Measurements from ENCODE around the gene AGBL5.

Gene AGBL5

DNA sequence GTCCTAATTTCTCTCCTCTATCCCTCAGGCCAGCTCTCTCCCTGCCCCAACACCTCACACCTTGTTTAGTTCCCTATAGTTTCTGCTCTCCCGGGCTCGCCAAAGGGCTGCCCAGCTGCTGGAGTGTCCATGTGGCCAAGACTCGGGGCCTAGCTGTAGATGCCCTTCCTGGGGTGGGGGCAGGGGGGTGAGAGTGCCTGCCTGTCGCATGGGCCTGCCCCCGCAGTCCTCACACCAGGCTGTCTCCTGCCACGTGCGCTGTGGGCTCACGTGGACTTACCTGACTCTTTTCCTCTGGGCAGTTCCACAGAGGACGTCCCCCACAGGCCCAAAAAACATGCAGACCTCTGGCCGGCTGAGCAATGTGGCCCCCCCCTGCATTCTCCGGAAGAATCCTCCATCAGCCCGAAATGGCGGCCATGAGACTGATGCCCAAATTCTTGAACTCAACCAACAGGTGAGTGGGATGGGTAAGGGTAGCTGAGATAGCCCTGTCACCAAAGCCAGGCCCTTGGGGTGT is 26.1 kb upstream of the AGBL5 start:
- DNase-seq = no peak

DNA sequence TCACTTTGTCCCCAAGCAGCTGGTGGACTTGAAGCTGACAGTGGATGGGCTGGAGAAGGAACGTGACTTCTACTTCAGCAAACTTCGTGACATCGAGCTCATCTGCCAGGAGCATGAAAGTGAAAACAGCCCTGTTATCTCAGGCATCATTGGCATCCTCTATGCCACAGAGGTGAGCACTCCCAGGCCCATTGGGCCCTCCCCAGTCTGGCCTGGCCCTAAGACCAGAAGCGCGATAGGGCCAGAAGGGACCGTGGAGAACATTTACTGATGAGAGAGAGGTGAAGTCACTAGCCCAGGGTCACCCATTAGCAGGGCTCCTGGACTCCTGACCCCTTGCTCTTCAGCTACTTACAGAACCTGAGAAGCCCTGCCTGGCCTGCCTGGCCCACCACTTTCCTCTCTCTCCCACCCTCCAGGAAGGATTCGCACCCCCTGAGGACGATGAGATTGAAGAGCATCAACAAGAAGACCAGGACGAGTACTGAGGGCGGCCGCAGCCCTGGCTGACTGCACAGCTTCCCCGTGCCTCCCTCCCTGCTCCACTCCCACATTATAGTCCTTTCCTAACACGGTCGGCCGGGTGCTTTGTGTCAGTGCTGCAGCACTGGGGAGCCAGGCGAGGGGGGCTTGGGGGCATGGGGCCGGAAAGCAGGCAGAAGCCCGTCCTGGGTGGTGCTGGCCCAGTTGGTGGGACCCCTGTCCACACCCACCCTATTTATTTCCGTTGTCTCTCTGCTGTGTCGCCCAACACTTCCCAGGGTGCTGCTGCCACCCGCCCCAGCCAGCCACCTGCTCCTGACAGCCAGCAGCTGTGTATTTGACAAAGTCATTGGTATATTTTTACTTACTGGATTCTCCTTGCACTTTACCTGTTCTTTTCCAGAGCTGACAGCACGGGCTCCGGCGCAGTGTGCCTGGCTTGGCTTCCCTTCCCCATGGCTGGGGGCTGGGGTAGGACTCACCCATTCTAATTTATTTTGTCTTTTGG is 25.3 kb upstream of the AGBL5 start:
- no peak for DNase-seq

DNA sequence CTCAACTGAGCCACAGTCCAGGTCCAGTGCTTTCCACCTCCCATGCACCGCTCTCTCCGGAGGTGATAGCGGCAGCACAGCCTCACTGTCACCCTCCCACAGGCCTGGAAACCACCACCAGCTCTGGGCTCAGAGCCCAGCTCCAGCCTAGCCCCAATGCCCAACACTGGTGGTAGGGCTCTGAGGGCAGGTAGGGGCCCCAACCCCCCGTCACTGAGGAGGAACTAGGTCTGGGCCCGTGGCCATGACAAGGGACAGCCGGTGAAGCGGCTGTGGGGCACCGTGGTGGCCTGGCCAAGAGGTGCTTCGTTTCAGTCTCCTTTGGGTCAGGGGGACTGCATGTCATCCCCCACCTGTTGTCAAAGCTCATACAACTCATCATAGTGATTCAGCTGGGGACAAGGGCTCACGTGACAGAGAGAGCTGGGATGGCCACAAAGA is 24.2 kb upstream of the AGBL5 start:
- DNase-seq = no peak

DNA sequence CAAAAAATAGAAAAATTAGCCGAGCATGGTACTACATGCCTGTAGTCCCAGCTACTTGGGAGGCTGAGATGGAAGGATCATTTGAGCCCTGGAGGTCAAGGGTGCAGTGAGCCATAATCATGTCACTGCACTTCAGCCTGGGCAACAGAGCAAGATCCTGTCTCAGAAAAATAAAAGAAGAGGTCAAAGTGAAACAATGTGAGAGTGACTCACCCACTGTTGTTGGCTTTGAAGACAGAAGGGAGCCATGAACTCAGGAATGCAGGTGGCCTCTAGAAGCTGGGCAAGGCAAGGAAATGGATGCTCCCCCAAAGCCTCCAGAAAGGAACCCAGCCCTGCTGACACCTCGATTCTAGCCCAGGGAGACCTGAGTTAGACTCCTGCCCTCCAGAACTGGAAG is 22.4 kb upstream of the AGBL5 start:
- DNase-seq = no peak

DNA sequence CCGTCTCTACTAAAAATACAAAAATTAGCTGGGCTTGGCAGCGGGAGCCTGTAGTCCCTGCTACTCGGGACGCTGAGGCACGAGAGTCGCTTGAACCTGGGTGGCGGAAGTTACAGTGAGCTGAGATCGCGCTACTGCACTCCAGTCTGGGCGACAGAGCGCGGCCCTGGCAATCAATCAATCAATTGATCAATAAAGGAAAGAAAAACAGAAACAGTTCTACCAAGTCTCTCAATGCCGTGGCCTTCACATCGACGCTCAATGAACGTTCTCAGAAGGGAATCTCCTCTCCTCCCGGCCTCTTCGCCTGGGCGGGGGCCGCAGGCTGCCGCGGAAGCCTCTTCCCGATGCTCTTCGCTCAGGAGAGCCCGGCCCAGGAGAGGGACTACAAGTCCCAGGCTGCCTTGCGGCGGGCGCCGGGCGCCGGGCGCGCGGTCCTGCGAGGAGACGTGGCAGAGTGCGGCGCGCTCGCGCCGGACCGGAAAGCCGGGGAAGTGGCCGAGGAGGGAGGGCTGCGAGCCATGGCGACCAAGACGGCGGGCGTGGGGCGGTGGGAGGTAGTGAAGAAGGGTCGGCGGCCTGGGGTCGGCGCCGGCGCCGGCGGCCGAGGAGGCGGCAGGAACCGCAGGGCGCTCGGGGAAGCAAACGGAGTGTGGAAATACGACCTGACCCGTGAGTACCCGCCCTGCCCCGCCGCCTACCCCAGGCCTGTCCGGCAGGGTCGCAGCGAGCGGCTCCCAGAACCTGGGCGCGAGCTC is 18.8 kb upstream of the AGBL5 start, which contains the start of gene TMEM214:
TMEM214 (plus strand) TSS at position 471 of the 758 bp plus-strand sequence; CDS start at position 522, 51 bp downstream.
- peak; percentile 87 for DNase-seq

DNA sequence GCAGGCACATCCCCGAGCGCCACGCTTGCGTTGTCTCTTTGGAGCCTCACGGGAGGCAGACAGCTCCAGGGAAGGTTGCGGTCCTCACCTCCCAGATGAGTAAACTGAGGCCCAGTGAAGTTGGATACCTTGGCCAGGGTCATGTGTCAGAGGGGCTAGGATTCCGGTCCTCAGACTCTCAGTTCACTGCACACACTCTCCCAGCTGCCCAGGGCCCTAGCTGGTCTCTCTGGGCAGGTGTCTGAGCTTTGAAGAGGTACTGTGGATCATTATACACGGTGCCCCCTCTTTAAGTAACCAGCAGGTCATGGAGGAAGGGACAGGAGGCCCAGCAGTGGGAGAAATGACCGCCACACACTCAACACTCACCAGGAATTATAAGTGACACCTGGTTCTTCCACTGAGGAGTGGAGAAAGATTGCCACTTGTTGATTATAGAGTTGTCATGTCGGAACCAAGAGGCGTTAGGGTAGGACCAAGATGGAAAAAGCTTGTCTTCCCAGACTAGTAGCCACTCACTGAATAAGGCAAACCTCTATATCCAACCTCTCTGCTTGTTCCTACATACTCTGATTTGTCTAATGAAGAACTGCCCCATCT is 18.1 kb upstream of the AGBL5 start:
- DNase-seq = no peak

DNA sequence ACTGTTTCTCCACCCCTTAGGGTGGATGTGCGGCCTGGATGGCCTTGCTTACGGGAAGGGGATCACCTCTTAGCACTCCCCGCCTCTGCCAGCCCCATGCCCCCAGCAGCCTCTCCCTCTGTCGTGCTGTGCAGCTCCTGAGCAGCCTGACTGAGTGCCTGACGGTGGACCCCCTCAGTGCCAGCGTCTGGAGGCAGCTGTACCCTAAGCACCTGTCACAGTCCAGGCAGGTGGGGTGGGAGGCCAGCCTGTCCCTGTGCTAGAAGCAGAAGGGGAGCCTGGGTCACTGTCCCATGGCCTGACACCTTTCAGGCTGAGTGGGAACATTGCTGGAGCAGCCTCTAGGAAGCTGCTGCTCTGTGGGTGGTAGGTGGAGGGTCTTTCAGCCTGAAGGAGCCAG is 13.5 kb upstream of the AGBL5 start:
- DNase-seq = no peak

DNA sequence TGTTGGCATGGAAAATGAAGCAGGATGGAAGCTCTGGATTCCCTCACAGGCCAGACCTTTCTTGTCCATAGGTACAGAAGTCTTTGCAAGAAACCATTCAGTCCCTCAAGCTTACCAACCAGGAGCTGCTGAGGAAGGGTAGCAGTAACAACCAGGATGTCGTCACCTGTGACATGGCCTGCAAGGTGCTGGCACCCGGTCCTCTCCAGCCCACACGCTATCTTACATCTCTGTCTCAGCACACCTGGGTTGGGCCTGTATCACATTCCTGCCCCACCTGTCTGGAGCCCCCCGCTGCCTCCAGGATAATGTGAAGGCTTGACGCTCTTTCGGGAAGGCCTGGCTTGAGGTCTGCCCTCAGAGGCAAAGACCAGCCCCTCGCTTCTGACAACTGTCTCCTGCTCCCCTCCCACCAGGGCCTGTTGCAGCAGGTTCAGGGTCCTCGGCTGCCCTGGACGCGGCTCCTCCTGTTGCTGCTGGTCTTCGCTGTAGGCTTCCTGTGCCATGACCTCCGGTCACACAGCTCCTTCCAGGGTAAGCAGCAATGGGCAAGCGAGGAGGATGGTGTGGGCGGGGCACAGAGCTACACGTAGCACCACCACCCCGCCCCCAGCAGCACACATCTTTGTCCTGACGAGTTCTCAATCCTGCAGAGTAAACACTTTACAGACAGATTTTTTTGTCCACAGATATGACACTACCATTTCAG is 12.7 kb upstream of the AGBL5 start:
- no peak for DNase-seq

DNA sequence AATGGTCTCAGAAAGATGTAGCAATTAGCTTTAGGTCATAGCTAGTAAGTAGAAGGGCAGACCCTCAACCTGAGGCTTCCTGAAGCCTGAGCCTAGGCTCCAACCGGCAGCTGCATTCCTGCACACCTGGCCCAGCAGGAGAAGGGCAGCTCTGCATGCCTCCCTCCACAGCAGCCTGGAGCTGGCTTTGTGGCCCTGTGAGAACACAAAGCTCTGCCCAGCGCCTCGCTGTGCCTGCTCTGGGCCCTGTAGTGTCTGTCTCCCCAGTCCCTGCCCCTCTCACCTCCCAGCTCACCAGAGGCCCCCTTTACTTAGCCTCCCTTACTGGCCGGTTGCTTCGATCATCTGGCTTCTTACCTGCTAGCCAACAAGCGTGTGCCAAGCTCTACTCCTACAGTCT is 12.0 kb upstream of the AGBL5 start:
- DNase-seq = no peak

DNA sequence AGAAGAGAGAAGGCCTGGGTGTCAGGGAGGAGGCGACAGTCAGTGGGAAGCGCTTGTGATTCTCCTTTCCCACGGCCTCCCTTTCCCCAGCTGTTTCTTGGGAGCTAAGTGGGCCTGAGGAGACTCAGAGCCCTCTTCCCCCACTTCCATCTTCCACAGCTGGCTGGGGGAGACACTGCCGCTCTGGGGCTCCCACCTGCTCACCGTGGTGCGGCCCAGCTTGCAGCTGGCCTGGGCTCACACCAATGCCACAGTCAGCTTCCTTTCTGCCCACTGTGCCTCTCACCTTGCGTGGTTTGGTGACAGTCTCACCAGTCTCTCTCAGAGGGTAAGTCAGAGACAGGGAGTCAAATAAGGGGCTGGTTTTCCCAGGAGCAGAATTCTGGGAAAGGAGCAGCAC is 11.6 kb upstream of the AGBL5 start:
- no peak for DNase-seq

DNA sequence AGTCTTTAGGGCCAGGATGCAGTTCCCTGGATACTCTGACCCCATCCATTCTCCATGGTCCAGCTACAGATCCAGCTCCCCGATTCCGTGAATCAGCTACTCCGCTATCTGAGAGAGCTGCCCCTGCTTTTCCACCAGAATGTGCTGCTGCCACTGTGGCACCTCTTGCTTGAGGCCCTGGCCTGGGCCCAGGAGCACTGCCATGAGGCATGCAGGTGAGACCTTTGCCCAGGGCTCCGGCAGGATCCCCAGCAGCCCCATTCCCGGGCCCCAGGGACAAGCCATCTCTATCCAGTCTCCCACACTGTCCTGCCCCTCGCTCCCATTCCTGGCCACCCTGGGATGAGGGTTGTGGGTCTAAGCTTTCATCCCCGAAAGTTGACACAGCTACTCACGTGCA is 11.2 kb upstream of the AGBL5 start:
- DNase-seq = no peak

DNA sequence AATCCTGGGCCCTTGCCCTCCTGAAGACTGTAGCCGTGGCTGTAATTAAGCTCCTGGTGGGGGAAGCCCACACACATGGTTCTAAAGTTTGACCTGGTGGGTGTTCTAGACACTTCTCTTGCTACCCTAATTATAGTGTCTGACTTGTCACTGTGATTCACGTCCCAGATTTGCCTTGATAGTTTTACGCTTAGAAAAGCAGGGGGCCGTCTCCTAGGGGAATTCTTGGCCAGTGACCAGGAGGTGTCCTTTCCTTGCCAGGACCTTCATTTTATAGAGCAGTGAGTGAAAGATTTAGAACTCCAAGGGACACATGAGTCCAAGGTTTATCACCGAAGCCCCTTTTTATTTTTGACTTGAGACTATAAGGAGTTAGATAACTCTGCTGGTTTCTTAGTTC is 9.7 kb upstream of the AGBL5 start:
- no peak for DNase-seq

DNA sequence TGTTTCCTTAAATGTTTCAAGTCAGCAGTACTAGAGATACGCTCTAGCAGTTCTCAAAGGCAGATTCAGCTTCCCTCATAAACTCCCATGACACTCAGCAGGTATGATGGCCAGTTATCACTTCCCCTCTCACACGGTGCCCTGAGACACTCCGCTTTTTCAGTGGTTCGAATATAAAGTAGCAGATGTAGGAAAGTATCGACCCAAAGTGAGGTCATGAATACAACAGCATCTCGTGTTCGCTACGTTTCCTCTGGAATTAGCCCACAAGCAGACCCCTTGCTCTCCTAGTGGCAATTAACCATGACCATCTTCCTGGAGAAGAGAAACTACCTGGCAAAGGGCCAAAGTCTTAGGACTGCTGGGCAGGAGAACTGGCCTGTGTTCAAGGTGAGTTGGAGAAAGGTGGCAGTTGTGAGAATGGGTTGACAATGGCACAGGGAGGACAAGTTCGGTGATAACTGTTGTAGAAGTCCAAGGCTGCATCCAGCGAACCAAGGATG is 9.3 kb upstream of the AGBL5 start:
- DNase-seq = no peak

DNA sequence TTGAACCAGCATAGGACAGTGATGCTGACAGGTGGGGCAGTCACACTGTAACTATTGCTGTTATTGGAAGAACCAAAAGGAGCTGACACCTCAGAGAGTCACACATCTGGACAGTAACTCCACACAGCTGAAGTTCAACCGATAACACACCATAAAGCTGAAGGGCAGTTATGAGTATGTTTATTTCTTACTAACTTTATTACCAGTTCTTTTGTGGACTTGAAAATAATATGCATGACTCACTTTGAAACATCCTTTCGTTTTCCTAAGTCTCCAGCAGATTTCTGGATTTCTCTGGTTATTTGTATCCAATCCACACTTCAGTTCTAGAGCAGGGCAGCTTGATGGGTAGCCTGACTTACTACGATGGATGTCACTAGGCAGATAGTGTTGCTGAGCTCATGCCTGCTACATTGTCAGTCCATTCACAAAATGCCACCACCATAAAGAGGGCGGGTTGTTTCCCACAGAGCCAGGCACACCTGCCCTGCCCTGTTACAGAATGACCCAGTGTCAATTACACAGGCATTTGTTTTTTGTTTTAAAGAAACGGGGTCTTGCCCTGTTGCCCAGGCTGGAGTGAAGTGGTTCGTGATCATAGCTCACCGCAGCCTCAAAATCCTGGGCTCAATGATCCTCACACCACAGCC is 8.4 kb upstream of the AGBL5 start:
- no peak for DNase-seq

DNA sequence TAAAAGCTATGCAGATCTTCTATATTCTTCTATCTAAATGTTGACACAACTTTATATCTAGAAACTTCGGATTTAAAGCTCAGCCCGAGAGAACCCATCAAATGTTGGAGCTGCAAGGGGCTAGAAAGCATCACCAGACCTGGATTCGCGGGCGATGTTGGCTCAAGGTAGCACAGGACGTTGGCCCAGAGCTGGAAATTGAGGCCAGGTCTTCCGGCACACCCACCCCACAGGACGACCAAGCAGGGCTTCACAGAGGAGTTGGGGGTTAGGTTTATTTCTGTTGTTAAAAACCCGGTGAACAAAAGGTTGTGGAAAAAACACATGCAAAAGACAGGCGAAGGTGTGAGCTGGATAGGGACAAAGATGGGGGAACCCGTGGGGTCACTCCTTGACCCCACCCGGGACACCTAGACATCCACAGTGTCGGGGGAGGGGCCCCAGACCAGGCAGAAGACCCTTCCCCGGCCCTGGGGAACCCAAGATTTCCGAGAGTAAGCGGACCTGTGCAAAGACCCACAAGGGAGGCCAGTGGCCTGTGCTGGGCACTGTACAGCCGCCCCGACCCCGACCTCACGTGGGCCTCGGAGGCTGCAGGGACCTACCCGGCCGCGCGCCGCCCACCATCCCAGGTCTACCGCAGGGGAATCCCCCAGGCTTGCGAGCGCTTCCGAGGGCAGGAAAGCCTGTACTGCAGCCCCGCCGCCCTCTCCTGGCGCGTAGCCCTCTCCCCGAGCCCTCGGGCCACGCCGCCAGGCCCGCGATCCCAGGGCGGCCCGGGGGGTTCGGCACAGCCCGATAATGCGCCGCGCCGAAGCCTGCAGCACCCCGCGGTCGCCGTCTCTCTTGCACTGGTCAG is 1.8 kb upstream of the AGBL5 start:
- peak; percentile 8 for DNase-seq

DNA sequence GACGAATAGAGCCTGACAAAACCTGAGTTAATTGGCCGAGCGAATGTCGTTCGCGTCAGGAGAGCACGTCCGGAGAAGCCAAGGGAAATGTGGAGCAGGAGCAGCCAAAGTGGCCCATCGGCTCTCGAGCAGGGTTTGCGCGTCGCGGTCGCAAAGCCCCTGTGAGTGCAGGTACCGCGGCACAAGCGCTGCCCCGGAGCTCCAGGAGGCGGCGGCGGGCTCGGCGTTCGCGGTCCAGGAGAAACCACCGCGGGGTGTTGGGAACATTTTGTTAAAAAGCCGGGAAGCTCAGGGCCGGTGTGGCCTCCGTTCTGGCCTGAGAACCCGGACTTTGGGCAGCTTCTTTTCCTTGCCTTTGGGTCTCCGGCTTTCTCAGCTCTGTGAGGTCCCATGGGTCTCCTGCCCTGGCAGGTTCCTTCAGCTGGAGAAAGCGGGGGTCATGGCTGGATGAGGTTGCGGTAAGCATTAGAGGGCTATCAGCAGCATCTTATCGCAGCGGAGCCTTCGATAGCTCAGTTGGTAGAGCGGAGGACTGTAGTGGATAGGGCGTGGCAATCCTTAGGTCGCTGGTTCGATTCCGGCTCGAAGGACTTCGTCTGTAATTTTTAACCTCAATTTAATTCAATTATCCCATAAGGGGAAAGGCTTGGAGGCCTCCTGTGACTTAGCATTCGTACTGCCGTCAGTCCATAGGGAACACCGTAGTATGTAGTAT is 1.0 kb upstream of the AGBL5 start:
- peak; percentile 94 for DNase-seq

DNA sequence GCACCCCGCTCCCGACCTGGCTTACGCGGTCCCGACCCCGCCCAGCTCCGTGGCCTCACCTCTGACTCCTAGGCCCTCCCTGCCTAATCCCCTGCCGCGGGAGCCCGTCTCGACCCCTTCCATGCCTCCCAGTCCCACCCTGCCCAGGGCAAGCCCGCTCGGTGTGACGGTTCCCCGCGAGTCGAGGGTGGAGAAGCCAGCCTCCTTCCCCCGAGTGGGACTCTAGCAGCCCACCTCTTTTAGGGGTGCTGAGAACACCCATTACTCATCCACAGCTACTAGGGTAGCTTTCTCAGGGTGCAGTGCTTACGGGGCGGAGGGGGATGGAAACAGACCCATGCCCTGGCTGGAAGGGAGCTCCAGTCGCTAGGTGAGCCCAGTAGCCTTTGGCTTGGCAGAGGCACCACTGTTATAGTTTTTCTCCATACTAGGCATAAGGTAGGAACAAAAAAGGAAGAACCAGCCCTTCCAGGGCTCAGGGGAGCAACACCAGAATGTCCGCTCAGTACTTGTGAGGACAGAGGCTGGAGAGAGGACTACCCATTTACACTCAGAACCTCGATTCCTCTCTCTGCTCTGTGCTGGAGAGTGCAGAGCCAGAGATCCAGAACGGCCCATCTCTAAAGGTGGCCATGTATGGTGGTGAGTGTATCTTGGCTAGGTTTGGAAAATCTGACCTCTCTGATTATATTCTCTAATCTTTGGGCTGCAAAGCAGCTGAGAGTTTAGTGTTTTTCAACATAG is 606 bp downstream of the AGBL5 start:
- peak; percentile 7 for DNase-seq

DNA sequence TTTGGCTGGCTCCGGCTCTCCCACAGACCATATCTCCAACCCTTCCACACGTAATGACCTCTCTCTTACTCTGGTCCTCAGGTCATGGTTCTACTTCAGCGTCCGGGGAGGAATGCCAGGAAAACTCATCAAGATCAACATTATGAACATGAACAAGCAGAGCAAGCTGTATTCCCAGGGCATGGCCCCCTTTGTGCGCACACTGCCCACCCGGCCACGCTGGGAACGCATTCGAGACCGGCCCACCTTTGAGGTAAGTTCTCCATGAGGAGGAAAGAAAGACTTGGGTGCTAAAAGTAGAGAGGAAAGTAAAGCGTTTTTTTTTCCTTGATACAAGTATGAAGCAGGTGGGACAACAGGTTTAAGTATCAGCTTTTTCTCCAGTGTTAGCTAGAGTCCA is 1.9 kb downstream of the AGBL5 start:
- DNase-seq = no peak

DNA sequence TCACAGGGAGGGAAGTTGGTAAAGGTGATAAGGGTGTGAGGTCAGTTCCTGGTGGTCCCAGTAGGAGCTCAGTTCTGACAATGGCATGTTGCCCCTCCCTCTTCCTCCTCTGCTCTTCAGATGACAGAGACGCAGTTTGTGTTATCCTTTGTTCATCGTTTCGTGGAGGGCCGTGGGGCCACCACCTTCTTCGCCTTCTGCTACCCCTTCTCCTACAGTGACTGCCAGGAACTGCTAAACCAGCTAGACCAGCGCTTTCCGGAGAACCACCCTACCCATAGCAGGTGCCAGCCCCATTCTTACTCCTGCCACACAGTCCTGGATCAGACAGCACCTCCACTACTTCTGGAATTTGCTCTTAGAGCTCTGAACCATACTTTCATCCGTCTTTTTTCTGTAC is 2.3 kb downstream of the AGBL5 start:
- no peak for DNase-seq
